HuH-7 (cell line): ENCODE results near the gene ATG4B.

Source experiments
- DNase-seq: peaks from one replicate; pipeline ENCODE4 v3.0.0; 2011; ENCODE audit warnings: low spot score

Gene ATG4B

GRCh38 chr2:241690202-241690717, 52.8 kb downstream of the ATG4B start:
- no peak for DNase-seq

- no peak for DNase-seq
Measured at GRCh38 chr2:241692448-241692847, 55.0 kb downstream of the ATG4B start.

- no peak for DNase-seq
Measured at GRCh38 chr2:241695651-241696050, 58.2 kb downstream of the ATG4B start.

- DNase-seq, result no peak
Measured at GRCh38 chr2:241701149-241701398, 63.6 kb downstream of the ATG4B start.

- peak; percentile 82 for DNase-seq
Measured at GRCh38 chr2:241701399-241702154, 64.1 kb downstream of the ATG4B start, which contains the start of gene ING5. ING5 (plus strand) TSS chr2:241702039; CDS start chr2:241702066, 27 bp downstream.

GRCh38 chr2:241702155-241703031, 64.9 kb downstream of the ATG4B start:
- DNase-seq, result peak; percentile 89

GRCh38 chr2:241703032-241703604, 65.6 kb downstream of the ATG4B start:
- DNase-seq, result no peak

- no peak for DNase-seq
Measured at GRCh38 chr2:241706537-241706936, 69.0 kb downstream of the ATG4B start.

- DNase-seq, result no peak
Measured at GRCh38 chr2:241708879-241709278, 71.4 kb downstream of the ATG4B start.

- no peak for DNase-seq
Measured at GRCh38 chr2:241719093-241719492, 81.6 kb downstream of the ATG4B start.

GRCh38 chr2:241720099-241720498, 82.6 kb downstream of the ATG4B start:
- no peak for DNase-seq

GRCh38 chr2:241720560-241720959, 83.1 kb downstream of the ATG4B start:
- no peak for DNase-seq

GRCh38 chr2:241721852-241722251, 84.4 kb downstream of the ATG4B start:
- DNase-seq, result no peak

GRCh38 chr2:241722896-241723454, 85.5 kb downstream of the ATG4B start:
- DNase-seq, result no peak
